Nephron (organoid): ENCODE measurements around the gene PPP1R14B.

Experiments
- H3K27ac Mint-ChIP-seq, 3 experiments: 2 replicates each; pipeline ENCODE4 v1.8.0; 2020; ENCODE audit warnings: mixed read lengths in 3 of 3, mild to moderate bottlenecking in 2 of 3, moderate library complexity in 1 of 3
- H3K27me3 Mint-ChIP-seq: 2 replicates; pipeline ENCODE4 v1.8.0; 2021; ENCODE audit warnings: low read depth, mild to moderate bottlenecking, moderate library complexity, mixed read lengths
- H3K36me3 Mint-ChIP-seq: 2 replicates; pipeline ENCODE4 v1.8.0; 2020; ENCODE audit warnings: low read depth, mixed read lengths
- H3K4me1 Mint-ChIP-seq: 2 replicates; pipeline ENCODE4 v1.8.0; 2020; ENCODE audit warnings: mixed read lengths
- H3K4me3 Mint-ChIP-seq, 3 experiments: 2 replicates each; pipeline ENCODE4 v1.8.0; 2020; ENCODE audit warnings: mild to moderate bottlenecking in 3 of 3, mixed read lengths in 3 of 3, moderate library complexity in 2 of 3
- H3K9me3 Mint-ChIP-seq: 2 replicates; pipeline ENCODE4 v1.8.0; 2020; ENCODE audit warnings: mixed read lengths
- CTCF ChIP-seq, 3 experiments: fragments of 200-600 bp; sonication (generic); IDR thresholded peaks; one replicate each; pipeline ENCODE4 v1.5.0; 2021; ENCODE audit warnings: antibody characterized with exemption in 3 of 3; ENCODE audit not compliant: unreplicated experiment in 3 of 3

PPP1R14B gene

GRCh38 chr11:64245401-64245796 lies 1.3 kb downstream of the PPP1R14B start:
- Mint-ChIP-seq H3K27me3 (no peaks in the 10 kb centered on the region), H3K9me3 (no peaks in the 10 kb centered on the region), H3K4me1 (peaks cover 32% of the 10 kb centered on the region), H3K4me3 (peak overlapping the region; percentile 90 to 96 (median 91)), H3K36me3 (peaks cover 6% of the 10 kb centered on the region), H3K27ac (peak overlapping the region; percentile 76 to 88 (median 86))
- TF ChIP-seq CTCF (IDR thresholded peaks at IDR 0.05; ENCODE audit: unreplicated experiment in 3 of 3): no peak

GRCh38 chr11:64244966-64245365 lies 1.8 kb downstream of the PPP1R14B start:
- Mint-ChIP-seq H3K27ac (peak overlapping the region in 1 of 3 experiments; percentile 88), H3K36me3 (peaks cover 6% of the 10 kb centered on the region), H3K9me3 (no peaks in the 10 kb centered on the region), H3K27me3 (no peaks in the 10 kb centered on the region), H3K4me1 (peaks cover 34% of the 10 kb centered on the region), H3K4me3 (peak overlapping the region; percentile 90 to 96 (median 91))
- no peak for TF ChIP-seq CTCF (IDR thresholded peaks at IDR 0.05; ENCODE audit: unreplicated experiment in 3 of 3)

- no peaks in the 10 kb centered on the region for H3K27me3 Mint-ChIP-seq
- no peak for TF ChIP-seq CTCF (IDR thresholded peaks at IDR 0.05; ENCODE audit: unreplicated experiment in 3 of 3)
- peaks cover 29% of the 10 kb centered on the region for H3K4me1 Mint-ChIP-seq
- peak overlapping the region in 2 of 3 experiments; percentile 46 to 47 for H3K27ac Mint-ChIP-seq
- H3K36me3 Mint-ChIP-seq: peaks cover 6% of the 10 kb centered on the region
- no peaks in the 10 kb centered on the region for H3K9me3 Mint-ChIP-seq
- H3K4me3 Mint-ChIP-seq: peak overlapping the region; percentile 90 to 95 (median 92)
Observed at GRCh38 chr11:64244107-64244506, 2.6 kb downstream of the PPP1R14B start.

GRCh38 chr11:64243236-64243854 lies 3.4 kb downstream of the PPP1R14B start:
- TF ChIP-seq CTCF (IDR thresholded peaks at IDR 0.05; ENCODE audit: unreplicated experiment in 3 of 3): no peak
- H3K4me3 Mint-ChIP-seq: peak overlapping the region; percentile 90 to 95 (median 92)

DNA sequence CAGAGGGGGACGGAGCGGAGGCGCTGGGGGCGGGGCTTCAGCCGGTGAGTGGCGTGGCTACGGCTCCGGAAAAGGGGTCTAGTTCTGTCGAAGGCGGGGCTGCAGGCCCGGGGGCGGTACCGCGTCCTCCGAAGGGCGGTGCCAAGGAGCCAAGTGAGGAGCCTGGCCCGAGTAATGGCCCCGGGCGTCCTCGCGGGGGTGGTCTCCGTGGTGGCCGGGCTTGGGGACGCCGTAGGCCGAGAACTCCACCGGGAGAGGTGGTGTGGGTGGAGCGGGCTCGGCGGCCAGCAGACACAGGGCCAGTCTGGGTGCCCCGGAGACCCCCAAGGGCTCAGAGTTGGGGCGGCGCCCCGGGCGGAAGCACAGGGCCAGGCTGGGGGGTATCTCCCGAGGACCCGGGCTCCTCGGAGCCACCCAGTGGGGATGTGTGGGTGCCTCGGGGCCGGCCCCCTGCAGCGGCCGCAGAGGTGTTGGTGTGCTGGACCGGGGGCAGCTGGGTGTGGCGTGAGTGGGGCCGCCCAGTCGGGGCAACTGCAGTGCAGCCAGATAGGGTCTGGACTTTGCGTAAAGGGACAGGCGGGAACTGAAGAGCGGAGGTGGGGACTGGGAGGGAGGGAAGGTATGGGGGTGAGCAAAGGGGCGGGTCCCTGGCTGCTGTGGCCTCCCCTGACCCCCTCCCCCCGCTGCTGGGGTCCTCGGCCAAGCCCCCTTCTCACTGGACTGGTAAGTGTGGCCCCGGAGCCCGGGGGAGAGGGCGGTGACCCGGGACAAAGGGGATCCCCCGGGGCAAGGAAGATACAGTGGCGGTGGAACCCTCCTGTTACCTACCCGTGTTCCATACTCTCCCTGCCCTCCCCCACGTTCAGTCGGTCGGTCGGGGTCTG lies 5.0 kb downstream of the PPP1R14B start:
- no peaks in the 10 kb centered on the region for H3K27me3 Mint-ChIP-seq
- peak overlapping the region; percentile 98 for H3K27ac Mint-ChIP-seq
- TF ChIP-seq CTCF (IDR thresholded peaks at IDR 0.05; ENCODE audit: unreplicated experiment in 3 of 3): no peak
- peaks cover 14% of the 10 kb centered on the region for H3K36me3 Mint-ChIP-seq
- H3K9me3 Mint-ChIP-seq: no peaks in the 10 kb centered on the region
- H3K4me1 Mint-ChIP-seq: peaks cover 39% of the 10 kb centered on the region
- peak overlapping the region; percentile 90 to 95 (median 92) for H3K4me3 Mint-ChIP-seq

More at GRCh38 chr11:64243236-64243854, 3.4 kb downstream of the PPP1R14B start:
- Mint-ChIP-seq H3K4me1 (peaks cover 34% of the 10 kb centered on the region), H3K9me3 (no peaks in the 10 kb centered on the region), H3K27me3 (no peaks in the 10 kb centered on the region), H3K27ac (peak overlapping the region; percentile 46 to 67 (median 47)), H3K36me3 (peaks cover 9% of the 10 kb centered on the region)
